HG03521 (cell line): ENCODE data around the gene PLEKHJ1.

Experiments
- ATAC-seq: cut with Tn5 transposase; IDR thresholded peaks from one replicate; pipeline ENCODE4 v1.9.1; 2021; ENCODE audit warnings: mild to moderate bottlenecking, moderate library complexity; ENCODE audit not compliant: unreplicated experiment

The PLEKHJ1 gene

DNA sequence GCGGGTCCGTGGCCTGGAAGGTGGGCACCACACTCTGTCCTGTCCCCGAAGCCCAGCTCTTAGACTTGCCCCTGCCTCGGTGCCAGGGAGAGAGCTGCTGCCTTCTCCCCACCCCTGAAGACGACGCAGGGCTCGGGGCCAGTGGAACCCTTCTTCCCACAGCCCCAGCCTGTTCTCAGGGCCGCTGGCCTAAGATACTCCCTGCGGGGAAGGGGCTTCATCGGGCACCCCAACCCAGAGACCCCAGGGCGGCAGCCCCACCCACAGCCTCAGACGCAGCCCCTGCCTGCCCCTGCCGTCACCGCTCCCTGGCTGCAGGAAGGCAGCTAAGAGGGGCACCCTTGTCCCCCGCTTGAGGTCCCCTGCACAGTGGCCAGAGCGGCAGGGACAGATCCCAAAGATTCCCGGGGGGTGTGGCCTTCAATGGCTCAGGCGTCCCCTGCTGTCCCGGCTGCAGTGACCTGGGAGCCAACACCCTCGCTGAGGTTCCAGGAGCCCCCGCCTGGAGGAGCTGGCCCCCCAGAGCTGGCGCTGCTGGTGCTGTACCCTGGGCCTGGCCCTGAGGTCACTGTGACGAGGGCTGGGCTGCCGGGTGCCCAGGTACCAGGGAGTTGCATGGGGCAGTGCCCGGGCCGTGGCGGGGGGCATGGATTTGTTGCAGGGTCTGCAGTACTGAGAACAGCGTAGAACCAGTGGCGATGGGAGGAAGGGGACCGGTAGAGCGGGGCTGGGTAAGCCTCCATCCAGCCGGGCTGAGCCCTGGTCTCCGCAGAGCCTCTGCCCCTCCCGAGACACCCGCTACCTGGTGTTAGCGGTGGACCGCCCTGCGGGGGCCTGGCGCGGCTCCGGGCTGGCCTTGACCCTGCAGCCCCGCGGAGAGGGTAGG lies 14.0 kb upstream of the PLEKHJ1 start:
- no peak for ATAC-seq

DNA sequence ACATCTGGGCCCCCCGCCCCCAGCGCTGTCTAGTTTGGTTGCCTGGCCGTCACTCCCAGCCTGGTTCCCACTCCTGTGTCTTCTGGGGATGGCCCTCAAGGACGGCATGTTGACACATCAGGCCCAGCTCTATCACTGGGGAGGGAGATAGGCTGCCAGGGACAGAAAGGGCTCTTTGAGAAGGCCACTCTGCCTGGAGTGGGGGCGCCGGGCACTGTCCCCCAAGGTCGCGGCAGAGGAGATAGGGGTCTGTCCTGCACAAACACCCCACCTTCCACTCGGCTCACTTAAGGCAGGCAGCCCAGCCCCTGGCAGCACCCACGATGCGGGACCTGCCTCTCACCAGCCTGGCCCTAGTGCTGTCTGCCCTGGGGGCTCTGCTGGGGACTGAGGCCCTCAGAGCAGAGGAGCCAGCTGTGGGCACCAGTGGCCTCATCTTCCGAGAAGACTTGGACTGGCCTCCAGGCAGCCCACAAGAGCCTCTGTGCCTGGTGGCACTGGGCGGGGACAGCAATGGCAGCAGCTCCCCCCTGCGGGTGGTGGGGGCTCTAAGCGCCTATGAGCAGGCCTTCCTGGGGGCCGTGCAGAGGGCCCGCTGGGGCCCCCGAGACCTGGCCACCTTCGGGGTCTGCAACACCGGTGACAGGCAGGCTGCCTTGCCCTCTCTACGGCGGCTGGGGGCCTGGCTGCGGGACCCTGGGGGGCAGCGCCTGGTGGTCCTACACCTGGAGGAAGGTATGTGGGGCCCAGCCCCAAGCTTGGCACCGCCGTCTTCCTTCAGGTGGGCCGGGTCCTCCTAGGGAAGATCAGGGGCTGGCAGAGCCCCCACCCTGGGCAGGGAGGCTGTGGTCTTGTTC lies 13.1 kb upstream of the PLEKHJ1 start, which contains the start of gene AMH:
TSS of gene AMH (plus strand) at position 314 of the 857 bp plus-strand sequence. CDS start at position 324, 10 bp downstream.
- no peak for ATAC-seq

DNA sequence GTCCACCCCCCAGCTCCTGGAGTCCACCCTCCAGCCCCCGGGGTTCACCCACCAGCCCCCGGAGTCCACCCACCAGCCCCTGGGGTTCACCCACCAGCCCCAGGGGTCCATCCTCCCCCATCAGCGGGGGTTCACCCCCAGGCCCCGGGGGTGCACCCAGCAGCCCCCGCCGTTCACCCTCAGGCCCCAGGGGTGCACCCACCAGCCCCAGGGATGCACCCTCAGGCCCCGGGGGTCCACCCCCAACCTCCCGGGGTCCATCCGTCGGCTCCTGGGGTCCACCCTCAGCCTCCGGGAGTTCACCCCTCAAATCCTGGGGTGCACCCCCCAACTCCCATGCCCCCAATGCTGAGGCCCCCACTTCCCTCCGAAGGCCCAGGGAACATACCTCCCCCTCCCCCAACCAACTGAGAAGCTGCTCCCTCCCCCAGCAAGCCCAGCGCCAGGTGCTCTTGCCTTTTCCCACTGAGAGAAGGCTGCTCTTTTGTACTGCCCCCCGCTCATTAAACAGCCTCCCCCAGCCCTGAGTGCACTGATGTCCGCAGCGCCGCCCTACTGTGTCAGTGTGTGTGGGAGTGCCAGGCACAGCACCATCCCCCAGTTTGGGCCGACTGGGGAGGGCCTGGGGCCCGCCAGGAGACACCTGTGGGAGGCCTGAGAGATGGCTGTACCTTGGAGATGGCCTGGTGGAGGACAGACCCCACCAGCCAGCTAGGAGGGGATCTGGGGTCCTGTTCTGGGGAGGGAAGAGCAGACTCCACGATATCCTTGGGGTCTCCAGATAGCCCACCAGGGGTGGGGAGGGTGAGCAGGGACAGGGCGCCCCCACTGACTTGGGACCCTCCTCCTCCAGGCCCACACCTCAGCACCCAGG lies 12.2 kb upstream of the PLEKHJ1 start:
- no peak for ATAC-seq

DNA sequence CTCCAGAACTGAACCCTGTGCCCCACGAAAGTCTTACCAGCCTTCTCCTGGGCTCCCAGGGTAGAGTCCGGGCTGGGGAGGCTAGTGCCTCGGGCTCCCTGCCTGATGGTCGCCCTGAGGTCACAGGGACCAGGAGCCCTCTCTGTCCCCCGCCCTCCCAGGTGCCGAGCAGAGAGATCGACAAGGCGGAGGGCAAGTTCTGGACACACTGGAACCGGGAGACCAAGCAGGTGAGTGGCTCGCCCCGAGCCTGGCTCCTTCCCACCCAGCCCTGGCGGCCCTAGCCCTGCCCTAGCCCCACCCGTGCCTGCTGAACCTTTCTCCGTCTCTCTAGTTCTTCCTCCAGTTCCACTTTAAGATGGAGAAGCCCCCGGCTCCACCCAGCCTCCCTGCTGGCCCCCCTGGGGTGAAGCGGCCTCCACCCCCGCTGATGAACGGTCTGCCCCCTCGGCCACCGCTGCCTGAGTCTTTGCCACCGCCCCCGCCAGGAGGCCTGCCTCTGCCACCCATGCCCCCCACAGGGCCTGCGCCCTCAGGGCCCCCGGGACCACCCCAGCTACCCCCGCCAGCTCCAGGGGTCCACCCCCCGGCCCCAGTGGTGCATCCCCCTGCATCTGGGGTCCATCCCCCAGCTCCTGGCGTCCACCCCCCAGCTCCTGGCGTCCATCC lies 11.4 kb upstream of the PLEKHJ1 start:
- no peak for ATAC-seq

DNA sequence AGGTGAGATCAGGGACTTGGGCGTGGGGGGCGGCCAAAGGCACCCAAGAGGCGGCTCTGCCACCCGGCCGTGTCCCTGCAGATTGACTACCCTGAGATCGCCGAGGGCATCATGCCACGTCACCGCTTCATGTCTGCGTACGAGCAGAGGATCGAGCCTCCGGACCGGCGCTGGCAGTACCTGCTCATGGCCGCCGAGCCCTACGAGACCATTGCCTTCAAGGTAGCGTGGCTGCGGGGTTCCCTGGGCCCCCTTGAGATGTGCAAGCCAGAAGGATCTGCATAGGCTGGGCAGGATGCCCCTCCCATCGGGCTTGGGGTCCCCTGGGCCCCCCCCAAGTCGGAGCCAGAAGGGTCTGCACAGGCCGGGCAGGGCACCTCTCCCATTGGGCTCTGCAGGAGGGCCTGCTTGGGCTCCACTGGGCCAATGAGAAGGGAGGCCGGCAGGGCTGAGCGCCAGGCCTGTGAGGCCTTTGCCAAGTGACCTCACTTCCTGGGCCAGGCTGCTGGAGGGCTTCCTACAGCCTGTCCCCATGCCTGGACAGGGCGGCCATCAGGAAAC lies 10.8 kb upstream of the PLEKHJ1 start:
- no peak for ATAC-seq

DNA sequence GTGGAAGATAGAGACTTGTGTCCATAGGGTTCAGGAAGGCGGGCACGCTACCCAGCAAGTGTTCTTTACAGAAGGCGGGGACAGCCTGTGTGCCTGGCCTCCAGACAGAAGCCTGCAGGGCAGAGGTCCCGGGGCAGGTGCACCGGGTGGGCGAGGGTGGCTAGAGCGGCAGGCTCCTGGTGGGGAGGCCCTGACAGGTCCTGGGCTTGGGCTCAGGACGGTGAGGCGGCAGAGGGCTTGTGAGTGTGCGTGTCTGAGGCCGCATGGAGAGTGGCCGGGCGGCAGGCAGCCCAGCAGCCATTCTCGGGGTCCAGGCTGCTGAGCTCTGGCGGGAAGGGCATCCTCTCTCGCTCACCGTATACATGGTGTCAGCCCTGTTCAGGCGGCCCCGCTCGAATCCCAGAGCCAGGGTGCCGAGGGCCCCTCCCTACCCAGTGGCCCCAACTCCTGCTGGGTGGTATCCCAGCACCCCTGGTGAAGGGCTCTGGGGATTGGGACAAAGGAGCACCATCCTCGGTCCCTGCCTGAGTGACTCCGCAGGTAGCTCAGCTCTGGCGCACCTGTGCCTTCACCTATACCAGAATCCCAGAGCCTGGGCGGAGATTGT lies 10.0 kb upstream of the PLEKHJ1 start:
- no peak for ATAC-seq

DNA sequence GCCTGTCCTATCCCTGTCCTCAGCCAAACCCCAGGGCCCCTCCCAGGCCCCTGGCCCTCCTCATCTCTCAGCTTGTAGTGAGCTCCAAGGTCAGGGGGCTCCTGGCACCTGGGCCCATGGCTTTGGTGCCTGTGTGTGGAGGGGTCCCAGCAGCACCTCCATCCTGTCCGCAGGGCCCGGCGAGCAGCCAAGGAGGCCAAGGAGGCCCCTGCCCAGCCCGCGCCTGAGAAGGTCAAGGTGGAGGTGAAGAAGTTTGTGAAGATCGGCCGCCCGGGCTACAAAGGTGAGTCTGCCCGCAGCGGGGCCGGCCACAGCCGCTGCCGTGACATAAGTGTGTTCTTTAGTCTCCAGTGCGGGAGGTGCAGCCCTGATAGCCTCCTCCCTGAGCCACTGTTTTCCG lies 9.1 kb upstream of the PLEKHJ1 start:
- no peak for ATAC-seq

DNA sequence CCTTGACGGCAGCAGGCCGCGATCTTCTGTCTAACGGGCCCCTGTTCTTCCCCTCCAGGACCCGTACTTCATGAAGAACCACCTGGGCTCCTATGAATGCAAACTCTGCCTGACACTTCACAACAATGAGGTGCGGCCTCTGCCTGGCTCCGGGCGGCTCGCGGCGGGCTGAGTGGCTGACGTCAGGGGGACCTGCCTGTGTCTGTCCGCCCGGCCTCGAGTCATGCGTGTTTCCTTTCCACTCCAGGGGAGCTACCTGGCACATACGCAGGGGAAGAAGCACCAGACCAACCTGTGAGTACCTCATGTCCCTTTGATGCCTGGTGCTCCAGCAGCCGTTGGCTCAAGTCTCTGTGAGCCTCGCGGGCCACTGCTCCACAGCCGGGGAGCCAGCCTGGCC lies 8.4 kb upstream of the PLEKHJ1 start:
- ATAC-seq: no peak

DNA sequence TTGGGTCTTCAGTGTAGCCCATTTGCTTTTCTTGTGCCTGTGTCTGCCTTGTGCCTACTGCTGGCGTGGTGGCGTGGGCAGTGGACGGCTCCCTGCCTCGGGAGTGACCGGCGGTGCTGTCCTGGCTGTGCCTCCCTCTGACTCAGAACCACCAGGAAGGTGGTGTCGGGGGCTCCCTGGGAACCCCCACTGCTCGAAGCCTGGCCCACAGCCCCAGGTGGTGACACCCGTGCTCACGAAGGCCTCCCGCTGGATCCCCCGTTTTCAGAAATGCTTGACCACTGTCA lies 7.9 kb upstream of the PLEKHJ1 start:
- ATAC-seq: no peak

DNA sequence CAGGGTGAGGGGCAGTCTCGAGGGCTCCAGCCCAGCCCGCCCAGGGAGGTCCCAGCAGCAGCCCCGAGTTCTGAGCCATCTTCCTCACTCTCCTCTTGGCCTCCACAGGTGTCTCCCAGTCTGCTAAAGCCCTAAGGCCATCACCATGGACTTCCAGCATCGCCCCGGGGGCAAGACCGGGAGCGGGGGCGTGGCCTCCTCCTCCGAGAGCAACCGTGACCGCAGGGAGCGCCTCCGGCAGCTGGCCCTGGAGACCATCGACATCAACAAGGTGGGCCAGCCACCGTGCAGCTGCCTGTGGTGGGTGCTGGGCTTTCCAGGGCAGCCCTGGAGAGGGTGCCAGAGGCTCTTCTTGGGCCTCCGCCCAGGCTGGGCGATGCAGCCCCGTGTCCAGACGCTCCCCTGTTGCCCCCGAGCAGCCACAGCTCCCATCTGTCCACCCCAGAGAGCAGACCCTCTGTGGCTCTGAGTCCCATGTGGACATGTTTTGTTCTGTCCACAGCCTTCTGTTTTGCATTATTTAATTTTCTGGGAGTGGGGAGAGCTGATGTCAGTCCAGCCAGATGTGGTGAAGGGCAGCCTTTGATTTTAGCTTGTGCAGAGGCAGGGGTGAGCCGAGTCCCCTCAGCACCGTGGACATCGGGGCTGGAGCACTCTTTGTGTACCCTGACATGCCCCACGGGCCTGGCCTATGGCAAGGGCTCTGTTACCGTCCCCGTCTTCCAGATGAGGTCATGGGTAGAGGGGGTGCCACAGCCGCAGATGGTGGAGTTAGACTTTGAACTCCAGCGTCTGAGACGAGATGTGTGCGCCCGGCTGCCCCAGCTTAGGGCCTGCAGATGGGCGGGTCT lies 7.4 kb upstream of the PLEKHJ1 start:
- no peak for ATAC-seq

DNA sequence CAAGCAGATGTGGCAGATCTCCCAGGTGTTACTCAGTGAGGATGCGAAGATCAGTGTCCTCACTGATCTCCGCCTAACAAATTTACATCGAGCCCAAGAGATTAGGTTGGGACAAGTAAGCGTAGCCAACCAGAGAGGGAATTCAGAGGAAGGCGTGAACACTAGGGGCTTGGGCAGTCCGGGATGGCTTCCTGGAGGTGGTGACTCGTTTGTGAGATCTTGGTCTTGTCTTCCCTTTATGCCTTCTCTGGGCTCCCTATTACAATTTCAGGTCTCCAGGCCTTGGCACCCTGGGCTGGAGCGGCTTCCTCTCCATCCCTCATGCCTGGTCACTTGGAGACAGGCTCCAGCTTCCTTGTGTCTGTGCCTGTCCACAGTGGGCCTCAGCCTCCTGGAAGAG lies 6.7 kb upstream of the PLEKHJ1 start:
- no peak for ATAC-seq

DNA sequence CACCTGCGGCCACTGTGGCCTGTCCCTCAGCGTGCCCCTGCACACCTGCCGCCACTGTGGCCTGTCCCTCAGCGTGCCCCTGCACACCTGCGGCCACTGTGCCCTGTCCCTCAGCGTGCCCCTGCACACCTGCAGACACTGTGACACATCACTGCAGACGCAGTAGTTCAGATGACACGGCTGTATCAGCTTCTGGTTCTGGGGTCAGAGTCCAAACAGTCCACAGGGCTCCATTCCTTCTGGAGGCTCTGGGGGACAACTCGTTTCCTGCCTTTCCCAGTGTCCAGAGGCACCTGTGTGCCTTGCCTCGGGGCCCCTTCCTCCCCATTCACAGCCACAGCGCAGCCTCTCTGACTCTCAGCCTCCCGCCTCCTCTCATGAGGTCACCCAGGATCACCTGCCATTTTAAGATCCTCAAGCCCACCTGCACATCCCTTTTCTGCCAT lies 6.0 kb upstream of the PLEKHJ1 start:
- ATAC-seq: no peak

DNA sequence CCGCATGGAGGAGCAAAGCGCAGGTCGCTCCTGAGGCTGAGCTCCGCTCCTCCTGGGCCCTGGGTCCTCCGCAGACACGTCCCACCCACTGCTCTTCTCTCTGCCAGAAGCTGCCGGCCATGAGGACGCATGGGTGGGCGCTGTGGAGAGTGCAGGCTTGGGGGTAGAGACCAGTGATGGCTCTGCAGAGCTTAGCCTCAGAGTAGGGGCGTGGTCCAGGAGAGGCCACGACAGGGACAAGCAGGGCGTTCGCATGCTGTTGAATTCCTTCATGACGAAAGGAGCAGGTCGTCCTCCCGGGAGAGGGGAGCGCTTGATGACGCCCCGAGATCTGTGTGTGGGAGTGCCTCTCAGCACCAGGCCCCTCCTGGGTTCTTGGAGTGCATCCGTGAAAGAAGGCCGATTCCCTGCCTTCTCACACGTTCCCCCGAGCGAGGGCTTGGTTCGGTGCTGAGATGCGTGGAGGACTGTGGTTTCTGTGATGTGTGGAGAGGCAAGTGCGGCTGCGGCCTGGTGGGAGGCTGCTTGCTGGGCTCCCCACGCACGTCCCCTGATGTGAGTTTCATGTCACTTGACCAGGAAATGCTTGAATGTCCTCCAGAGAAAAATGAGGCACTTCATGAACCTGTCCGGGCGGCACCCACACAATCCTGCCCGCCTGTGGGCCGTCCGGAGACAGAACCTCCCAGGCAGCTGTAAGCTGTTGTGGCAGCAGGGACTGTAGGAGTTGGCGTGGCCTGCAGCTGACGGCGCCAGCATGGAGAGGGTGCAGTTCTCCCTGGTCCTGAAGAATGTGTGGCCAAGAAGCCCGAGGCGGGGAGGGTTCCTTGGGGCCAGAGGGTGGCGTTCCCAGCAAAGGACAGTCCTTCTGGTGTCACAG lies 5.0 kb upstream of the PLEKHJ1 start:
- ATAC-seq: no peak

DNA sequence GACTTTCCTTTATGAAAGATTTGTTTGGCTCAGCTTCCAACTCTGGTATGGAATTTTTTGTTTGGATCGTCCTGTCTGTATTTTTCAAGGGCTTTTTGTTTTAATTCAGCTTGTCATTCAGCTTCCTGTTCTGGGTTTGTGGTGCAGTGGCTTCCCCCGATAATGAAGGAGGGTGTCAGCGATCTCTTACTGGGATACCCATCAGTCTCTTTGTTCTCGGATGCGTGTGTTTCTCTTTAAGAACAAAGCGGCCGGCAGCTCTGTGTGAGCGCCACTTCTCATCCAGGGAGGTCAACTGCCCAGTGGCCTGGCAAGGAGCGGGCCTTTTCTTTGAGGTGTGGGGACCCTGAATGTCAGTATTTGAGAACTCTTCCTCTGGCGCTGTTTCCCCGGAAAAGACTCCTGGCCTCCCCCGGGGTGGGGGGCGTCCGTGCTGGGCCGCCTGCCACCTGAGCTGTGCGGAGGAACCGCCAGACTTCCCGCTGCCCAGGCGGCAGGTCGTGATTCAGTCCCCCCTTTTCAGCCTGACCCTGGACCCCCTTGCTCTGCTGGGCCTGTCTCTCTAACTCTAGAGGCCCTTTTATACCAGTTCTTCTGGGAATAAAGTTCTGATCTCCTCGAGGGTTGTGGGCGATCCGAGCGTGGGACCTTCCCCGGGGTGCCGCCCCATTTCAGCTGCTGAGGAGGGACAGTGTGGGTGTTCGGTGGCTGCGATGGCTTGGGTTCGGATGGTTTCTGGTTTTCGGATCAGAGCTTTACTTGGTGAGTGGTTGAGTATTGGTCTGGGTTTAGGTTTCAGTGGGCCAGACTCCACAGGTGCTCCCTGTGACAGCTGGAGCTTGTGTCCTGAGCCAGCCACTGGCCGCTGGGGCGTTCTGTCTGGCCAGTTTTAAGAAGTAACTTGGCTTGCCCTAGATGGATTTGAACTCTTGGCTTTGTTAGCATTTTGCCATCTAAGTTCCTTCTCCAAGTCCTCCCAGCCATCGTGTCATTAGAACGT lies 3.9 kb upstream of the PLEKHJ1 start:
- ATAC-seq: no peak

DNA sequence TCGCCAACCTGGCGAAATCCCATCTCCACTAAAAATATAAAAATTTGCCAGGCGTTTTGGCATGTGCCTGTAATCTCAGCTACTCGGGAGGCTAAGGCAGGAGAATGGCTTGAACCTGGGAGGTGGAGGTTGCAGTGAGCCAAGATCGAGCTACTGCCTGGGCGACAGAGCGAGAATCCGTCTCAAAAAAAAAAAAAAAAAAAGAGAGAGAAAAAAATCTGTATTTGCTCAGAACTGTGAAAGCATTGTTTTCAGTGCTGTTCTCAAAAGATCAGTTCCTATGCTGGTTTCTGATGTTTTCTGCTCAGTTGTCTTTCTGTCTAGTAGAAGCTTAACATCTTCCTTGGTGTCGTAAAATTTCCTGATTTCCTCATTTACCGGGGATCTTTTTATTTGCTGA lies 3.0 kb upstream of the PLEKHJ1 start:
- no peak for ATAC-seq

DNA sequence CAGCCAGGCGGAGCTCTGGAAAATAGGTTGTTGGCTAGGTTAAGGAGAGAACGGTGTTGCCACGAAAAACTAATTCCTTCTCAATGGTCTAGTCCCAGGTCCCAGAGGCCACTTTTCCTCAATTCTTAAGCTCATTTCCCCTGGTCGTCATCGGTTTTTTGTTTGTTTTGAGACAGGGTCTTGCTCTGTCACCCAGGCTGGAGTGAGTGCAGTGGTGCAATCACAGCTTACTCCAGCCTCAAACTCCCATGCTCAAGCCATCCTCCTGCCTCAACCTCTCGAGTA lies 1.7 kb upstream of the PLEKHJ1 start:
- ATAC-seq: no peak
